ENCODE data around the gene CLMN. TPM values are rescaled to one million over a fixed set of nuclear protein-coding genes. Genes with fewer than 3 reads are reported as not detected.

CLMN gene
- total and polyA plus RNA-seq, 2 experiments from 2014 or later: 3.2 to 5.7 TPM

- H3K36me3 Mint-ChIP-seq (ENCODE audit: low read depth): peaks cover 5% of the 10 kb centered on the region; the same call in 2 of the 3 replicates
- Histone ChIP-seq H3K27me3 (ENCODE audit: insufficient read depth) (no peaks in the 10 kb centered on the region), H2AFZ (no peak overlapping the region), H3K9me2 (ENCODE audit: insufficient read depth) (no peaks in the 10 kb centered on the region), H3K27ac (ENCODE audit: low read depth) (no peak overlapping the region), H3K4me3 (no peak overlapping the region), H3K4me1 (ENCODE audit: insufficient read depth) (peaks cover 9% of the 10 kb centered on the region), H3F3A (replicated peaks; ENCODE audit: low read depth) (no peaks in the 10 kb centered on the region), H3K79me2 (replicated peaks; ENCODE audit: insufficient read depth) (no peaks in the 10 kb centered on the region), H3K36me3 (ENCODE audit: insufficient read depth) (no peaks in the 10 kb centered on the region), H4K20me1 (replicated peaks; ENCODE audit: insufficient read depth) (no peaks in the 10 kb centered on the region), H3K4me2 (no peak overlapping the region)
- H3K4me1 Mint-ChIP-seq: peaks cover 39% of the 10 kb centered on the region
- H3K9me3 Mint-ChIP-seq: peaks cover 3% of the 10 kb centered on the region; the same call in 1 of the 3 replicates
- DNase-seq (ENCODE audit: low spot score) (peak; percentile 54), ATAC-seq (peak; percentile 74)
- H3K27ac Mint-ChIP-seq: no peak overlapping the region
- TF ChIP-seq NANOG (IDR thresholded peaks at IDR 0.05; ENCODE audit: borderline replicate concordance): no peak
- no peak for TF ChIP-seq ZNF114 (CRISPR knock-in tag; IDR thresholded peaks at IDR 0.05)
- peaks cover 9% of the 10 kb centered on the region for H3K27me3 Mint-ChIP-seq (ENCODE audit: insufficient read depth, low read depth, poor library complexity)
- H3K4me3 Mint-ChIP-seq: no peak overlapping the region
Observed at GRCh38 chr14:95290871-95291431, 28.8 kb downstream of the CLMN start.

- Mint-ChIP-seq H3K9me3 (no peaks in the 10 kb centered on the region; the same call in 1 of the 3 replicates), H3K4me1 (peaks cover 39% of the 10 kb centered on the region), H3K36me3 (ENCODE audit: low read depth) (peaks cover 6% of the 10 kb centered on the region; the same call in 1 of the 3 replicates), H3K4me3 (no peak overlapping the region), H3K27me3 (ENCODE audit: insufficient read depth, low read depth, poor library complexity) (peaks cover 9% of the 10 kb centered on the region), H3K27ac (no peak overlapping the region)
- H3K4me2 ChIP-seq: no peak overlapping the region
- DNase-seq (ENCODE audit: low spot score) (no peak), ATAC-seq (no peak)
- H3K4me3 ChIP-seq: no peak overlapping the region
- 0 out of 2 replicates have a peak, but pooled peaks cover 2% of the 10 kb centered on the region for H3K9me2 ChIP-seq (ENCODE audit: insufficient read depth)
- peaks cover 9% of the 10 kb centered on the region for H3K4me1 ChIP-seq (ENCODE audit: insufficient read depth)
- H2AFZ ChIP-seq: no peak overlapping the region
- H3K27me3 ChIP-seq (ENCODE audit: insufficient read depth): no peaks in the 10 kb centered on the region
- H3F3A ChIP-seq (replicated peaks; ENCODE audit: low read depth): no peaks in the 10 kb centered on the region
- no peaks in the 10 kb centered on the region for H3K79me2 ChIP-seq (replicated peaks; ENCODE audit: insufficient read depth)
- H3K27ac ChIP-seq (ENCODE audit: low read depth): no peak overlapping the region
- H4K20me1 ChIP-seq (replicated peaks; ENCODE audit: insufficient read depth): no peaks in the 10 kb centered on the region
- no peaks in the 10 kb centered on the region for H3K36me3 ChIP-seq (ENCODE audit: insufficient read depth)
- TF ChIP-seq CREB1 (CRISPR knock-in tag; IDR thresholded peaks at IDR 0.05; ENCODE audit: low read depth) (no peak), STAT1 (IDR thresholded peaks at IDR 0.05; ENCODE audit: unreplicated experiment) (no peak), EZH2 (IDR thresholded peaks at IDR 0.05; ENCODE audit: low read depth, unreplicated experiment) (no peak), ZNF462 (CRISPR knock-in tag; IDR thresholded peaks at IDR 0.05) (no peak), EZH2phosphoT487 (IDR thresholded peaks at IDR 0.05; ENCODE audit: unreplicated experiment) (no peak), REST (IDR thresholded peaks at IDR 0.05; ENCODE audit: unreplicated experiment) (no peak), ZNF331 (CRISPR knock-in tag; IDR thresholded peaks at IDR 0.05; ENCODE audit: low read depth) (no peak), NANOG (IDR thresholded peaks at IDR 0.05; ENCODE audit: borderline replicate concordance) (no peak), JUNB (IDR thresholded peaks at IDR 0.05; ENCODE audit: unreplicated experiment) (no peak)
- TF ChIP-seq, protein P1, sequence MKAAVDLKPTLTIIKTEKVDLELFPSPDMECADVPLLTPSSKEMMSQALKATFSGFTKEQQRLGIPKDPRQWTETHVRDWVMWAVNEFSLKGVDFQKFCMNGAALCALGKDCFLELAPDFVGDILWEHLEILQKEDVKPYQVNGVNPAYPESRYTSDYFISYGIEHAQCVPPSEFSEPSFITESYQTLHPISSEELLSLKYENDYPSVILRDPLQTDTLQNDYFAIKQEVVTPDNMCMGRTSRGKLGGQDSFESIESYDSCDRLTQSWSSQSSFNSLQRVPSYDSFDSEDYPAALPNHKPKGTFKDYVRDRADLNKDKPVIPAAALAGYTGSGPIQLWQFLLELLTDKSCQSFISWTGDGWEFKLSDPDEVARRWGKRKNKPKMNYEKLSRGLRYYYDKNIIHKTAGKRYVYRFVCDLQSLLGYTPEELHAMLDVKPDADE (IDR thresholded peaks at IDR 0.05): no peak
Observed at GRCh38 chr14:95290021-95290420, 29.7 kb downstream of the CLMN start.
